Coronary artery (tissue), 2 donors: Measurements from ENCODE around the gene DBR1.

ENCODE experiments used
- DNase-seq: peaks from one replicate; pipeline ENCODE4 v3.0.0-alpha.2; 2017; ENCODE audit warnings: low spot score
- H3K27ac ChIP-seq, 2 donors: fragments of 200-600 bp; sonication (generic); one replicate each; pipeline ENCODE4 v1.5.1; 2016 to 2019
- H3K4me3 ChIP-seq: fragments of 200-600 bp; sonication (generic); 2 replicates; pipeline ENCODE4 v1.5.1; 2016; ENCODE audit warnings: mild to moderate bottlenecking, moderate library complexity
- TF ChIP-seq, protein P1 (sequence below): fragments of 200-600 bp; sonication (generic); IDR thresholded peaks from one replicate; pipeline ENCODE4 v1.5.1; 2019; ENCODE audit warnings: antibody characterized with exemption

DBR1 gene

GRCh38 chr3:138213398-138214085 lies 38.8 kb upstream of the DBR1 start:
- TF ChIP-seq, protein P1, sequence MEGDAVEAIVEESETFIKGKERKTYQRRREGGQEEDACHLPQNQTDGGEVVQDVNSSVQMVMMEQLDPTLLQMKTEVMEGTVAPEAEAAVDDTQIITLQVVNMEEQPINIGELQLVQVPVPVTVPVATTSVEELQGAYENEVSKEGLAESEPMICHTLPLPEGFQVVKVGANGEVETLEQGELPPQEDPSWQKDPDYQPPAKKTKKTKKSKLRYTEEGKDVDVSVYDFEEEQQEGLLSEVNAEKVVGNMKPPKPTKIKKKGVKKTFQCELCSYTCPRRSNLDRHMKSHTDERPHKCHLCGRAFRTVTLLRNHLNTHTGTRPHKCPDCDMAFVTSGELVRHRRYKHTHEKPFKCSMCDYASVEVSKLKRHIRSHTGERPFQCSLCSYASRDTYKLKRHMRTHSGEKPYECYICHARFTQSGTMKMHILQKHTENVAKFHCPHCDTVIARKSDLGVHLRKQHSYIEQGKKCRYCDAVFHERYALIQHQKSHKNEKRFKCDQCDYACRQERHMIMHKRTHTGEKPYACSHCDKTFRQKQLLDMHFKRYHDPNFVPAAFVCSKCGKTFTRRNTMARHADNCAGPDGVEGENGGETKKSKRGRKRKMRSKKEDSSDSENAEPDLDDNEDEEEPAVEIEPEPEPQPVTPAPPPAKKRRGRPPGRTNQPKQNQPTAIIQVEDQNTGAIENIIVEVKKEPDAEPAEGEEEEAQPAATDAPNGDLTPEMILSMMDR: no peak
- Histone ChIP-seq H3K27ac (no peak overlapping the region), H3K4me3 (no peak overlapping the region)
- DNase-seq: no peak

DNA sequence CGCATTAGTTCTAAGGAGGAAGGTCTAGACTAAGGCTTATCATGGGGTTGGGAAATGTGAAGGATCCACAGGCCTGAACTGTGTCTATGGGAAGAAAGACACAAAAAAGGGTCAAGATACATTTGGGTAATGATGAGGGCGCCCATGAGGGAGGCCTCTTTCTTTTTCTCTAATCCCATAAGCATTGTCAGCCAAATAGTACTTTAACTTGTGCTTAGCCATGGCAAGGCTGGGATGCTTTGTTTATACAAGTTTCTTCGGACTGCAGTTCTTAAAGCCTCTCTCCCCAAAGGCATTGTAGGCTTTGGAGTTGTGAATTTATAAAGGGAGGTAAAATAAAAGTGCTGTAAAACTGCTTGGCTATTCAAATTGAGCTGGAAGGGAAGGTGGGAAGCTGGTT lies 35.8 kb upstream of the DBR1 start:
- no peak for DNase-seq
- Histone ChIP-seq H3K4me3 (no peak overlapping the region), H3K27ac (no peak overlapping the region)
- TF ChIP-seq, protein P1: no peak

DNA sequence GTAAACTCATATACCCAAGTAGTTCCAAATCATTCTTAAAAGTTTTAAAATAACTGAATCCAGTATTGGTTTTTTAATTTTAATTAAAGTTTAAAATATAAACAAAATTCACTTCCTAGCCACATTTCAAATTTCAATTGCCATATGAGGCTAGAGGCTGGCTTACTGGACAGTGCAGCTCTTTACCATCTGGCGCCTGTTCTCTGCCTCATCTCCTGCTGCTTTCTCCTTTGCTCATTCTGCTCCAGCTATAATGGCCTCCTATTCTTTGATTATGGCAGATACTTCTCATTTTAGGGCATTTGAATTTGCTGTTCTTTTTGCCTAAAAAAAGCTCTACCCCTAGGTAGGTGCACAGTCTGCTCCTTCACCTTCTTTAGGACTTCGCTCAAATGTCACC lies 31.5 kb upstream of the DBR1 start:
- DNase-seq: no peak
- Histone ChIP-seq H3K27ac (no peak overlapping the region), H3K4me3 (no peak overlapping the region)
- TF ChIP-seq, protein P1: no peak

DNA sequence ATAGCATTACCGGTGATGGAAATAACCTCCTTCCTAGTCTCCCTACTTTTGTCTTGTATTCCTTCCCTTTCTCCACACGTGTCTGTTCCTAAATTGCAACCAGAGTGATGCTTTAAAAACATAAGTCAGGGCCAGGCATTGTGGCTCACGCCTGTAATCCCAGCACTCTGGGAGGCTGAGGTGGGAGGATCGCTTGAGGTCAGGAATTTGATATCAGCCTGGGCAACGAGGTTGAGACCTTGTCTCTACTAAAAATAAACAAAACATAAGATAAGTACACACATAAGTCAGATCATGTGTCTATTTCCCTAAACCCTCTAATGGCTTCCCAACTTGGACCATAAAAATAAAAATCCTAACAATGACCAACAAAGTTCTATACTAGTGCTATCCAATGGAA lies 30.8 kb upstream of the DBR1 start:
- no peak overlapping the region for H3K27ac ChIP-seq
- no peak overlapping the region for H3K4me3 ChIP-seq
- TF ChIP-seq, protein P1: no peak
- DNase-seq: no peak

DNA sequence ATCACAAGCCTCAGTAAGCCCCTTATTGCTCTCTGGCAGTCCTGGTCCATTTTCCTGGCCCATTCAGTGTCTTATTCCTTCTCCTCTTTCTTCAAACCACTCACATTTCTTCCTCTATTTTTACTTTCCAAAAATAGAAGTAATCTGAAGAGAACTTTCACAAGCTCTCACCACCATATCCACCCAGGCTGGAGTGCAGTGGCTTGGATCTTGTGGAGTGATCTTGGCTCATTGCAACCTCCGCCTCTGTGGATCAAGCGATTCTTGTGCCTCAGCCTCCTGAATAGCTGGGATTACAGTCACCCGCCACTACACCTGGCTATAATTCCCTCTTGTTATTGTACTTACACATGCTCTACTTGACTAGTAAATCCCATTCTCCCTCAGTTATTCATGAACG lies 29.2 kb upstream of the DBR1 start:
- Histone ChIP-seq H3K27ac (no peak overlapping the region), H3K4me3 (no peak overlapping the region)
- TF ChIP-seq, protein P1: no peak
- DNase-seq: no peak

- Histone ChIP-seq H3K4me3 (no peak overlapping the region), H3K27ac (no peak overlapping the region)
- no peak for DNase-seq
- TF ChIP-seq, protein P1: no peak
These were observed 28.4 kb upstream of the DBR1 start for GRCh38 chr3:138202945-138203701.

GRCh38 chr3:138200424-138200823 lies 25.7 kb upstream of the DBR1 start:
- no peak overlapping the region for H3K27ac ChIP-seq
- no peak for DNase-seq
- TF ChIP-seq, protein P1: no peak
- no peak overlapping the region for H3K4me3 ChIP-seq
